HG02943 (cell line): ENCODE data around the gene ARHGAP40.

Experiments used
- ATAC-seq: cut with Tn5 transposase; IDR thresholded peaks from one replicate; pipeline ENCODE4 v1.9.1; 2021; ENCODE audit warnings: mild to moderate bottlenecking, low read depth, moderate library complexity; ENCODE audit not compliant: unreplicated experiment

The ARHGAP40 gene

DNA sequence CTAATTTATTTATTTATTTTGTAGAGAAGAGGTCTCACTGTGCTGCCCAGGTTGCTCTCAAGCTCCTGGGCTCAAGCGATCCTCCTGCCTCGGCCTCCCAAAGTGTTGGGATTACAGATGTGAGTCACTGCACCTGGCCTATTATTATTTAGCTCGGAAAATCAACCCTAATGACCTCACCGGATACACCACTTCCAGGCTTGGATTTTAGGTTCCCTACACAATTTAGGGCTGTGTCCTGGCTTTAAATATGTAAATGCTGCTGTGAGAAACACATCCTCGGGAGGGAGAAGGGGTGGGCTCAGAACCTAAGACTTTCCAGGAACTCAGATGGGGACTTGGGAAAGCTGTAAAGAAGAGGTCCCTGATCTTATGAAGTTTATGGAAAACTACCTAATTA is 71.7 kb downstream of the ARHGAP40 start:
- no peak for ATAC-seq

- no peak for ATAC-seq
Observed at GRCh38 chr20:38673725-38674091, 72.1 kb downstream of the ARHGAP40 start.

DNA sequence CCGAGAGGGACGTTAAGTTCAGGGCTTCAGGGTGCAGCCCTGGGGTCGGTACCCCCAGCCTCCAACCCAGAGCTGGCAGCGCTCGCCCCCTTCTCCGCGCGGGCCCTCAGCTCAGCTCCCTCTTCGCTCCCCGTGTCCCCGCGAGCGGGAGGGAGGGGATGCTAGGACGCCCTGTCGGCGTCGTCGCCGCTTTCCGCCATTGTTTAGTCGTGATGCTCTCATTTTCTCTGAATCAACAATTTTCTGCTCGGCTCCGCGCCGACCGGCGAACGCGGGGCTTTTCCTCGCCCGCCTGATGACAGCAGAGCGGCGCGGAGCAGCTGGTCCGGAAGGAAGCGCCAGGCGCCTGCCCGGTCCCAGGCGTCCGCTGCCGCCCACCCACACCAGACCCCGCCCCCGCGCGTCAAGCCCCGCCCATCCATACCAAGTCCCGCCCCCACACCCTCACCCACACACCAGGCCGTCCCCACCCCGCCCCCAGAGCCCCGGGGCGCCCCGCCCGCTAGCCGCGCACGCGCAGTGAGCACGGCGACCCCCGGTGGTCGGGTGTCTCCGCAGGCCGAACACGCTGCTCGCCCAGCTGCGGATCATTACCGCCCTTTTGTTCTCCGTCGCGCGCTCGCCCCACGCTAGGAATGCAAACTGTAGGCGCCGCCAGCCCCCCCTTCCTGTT is 72.6 kb downstream of the ARHGAP40 start:
- ATAC-seq = no peak

DNA sequence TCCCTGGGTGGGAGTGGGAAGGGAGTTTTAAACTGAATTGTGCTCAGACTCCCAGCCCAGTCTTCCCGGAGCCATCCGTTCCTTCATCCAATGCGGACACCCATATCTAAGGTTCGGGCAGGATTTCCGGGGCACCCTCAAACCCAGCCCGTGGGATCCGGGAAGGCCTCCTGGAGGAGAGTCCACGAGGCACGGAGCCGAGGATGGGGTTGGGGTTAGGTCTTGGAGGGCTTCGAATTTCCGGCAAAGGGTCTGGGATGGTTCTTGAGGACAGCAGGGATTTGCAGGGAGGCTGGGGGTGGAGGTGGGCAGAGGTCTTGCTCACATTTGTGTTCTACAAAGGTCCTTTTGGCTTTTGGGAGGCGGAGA is 73.1 kb downstream of the ARHGAP40 start:
- no peak for ATAC-seq

DNA sequence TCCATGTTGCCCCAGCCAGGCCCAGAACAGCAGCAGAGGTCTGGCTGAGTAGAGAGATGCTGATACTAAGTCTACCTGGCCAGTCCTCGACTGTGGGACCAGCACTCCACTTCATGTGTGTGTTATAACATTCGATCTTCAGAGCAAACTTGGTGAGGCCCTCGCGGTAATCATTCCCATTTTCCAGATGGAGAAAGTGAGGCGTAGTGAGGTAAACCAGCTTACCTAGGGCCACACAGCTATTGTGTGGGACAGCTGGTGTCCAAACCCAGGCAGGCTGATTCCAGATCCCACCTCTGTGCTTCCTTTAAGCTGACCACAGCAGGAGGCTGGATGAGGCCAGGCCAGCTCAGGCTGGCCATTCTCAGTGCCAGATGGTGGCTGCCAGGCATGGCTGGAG is 75.0 kb downstream of the ARHGAP40 start:
- no peak for ATAC-seq

DNA sequence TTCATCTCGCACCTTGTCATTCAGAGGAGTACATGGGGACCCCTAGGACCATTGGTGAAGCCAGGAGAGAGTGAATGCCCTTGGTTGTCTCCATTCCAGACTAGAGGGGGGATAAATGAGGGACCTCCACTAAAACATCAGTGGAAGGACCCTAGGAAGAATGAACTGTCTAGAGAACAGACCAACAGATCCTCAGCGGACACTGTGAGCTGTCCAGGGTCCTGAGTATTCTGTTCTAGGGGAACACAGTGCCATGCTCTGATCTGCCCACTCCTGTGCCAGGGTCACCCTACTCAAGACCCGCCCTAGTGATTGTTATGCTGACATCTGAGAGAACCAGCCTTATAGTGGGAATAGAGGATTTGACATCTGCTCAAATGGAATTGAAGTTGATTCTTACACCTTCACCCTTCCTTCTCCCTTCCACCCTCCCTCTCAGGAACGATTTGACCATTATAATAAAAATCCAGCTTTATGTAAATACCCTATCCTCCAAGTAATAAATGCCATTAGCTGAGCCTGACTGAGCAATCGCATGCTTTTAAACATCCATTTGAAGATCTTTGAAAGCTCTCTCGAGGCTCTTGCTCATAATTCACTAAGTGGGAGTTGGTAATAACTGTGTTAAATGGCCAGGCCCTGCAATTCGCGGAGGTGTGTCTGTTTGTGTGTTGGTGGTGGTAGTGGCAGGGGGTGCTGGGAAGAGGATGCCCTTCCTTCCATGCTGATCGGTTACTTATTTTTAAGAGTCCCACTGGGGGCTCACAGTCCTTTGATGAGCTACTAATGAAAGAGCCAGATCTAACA is 79.1 kb downstream of the ARHGAP40 start:
- no peak for ATAC-seq

GRCh38 chr20:38685271-38685670 is 83.7 kb downstream of the ARHGAP40 start:
- no peak for ATAC-seq

GRCh38 chr20:38685853-38686473 is 84.4 kb downstream of the ARHGAP40 start:
- ATAC-seq = no peak

- no peak for ATAC-seq
Observed at GRCh38 chr20:38692436-38693411, 91.1 kb downstream of the ARHGAP40 start.

DNA sequence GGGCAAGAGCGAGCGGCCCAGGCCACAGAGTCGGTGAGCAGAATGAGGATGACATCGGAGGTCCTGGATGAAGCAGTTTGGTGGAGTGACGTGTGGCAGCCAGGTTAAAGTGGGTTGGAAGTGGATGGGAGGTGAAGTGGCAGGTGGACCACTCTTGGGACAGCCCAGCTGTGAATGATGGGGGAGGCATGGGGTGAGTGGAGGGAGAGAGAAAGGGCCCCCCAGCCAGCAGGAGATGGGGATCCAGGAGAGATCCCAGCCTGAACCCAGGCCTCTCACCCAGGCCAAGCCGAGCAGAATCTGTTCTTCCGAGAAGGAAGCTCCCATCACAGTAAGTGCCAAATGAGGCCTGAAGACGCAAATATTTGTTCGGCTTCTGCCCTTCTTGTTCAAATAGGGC is 95.7 kb downstream of the ARHGAP40 start:
- no peak for ATAC-seq

DNA sequence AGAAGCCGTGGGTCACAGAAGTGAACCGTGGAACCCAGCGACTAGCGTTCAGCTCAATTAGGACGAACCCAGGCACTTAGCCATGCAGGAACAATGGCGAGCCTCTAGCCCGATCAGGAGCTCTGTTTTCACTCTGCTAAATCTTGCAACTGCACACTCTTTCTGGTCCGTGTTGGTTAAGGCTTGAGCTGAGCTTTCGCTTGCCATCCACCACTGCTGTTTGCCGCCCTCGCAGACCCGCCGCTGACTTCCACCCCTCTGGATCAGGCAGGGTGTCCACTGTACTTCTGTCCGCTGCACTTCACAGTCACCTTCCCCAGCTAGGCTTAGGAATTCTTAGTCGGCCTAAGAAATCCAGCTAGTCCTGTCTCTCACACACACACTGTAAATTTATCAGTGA is 96.9 kb downstream of the ARHGAP40 start:
- no peak for ATAC-seq

DNA sequence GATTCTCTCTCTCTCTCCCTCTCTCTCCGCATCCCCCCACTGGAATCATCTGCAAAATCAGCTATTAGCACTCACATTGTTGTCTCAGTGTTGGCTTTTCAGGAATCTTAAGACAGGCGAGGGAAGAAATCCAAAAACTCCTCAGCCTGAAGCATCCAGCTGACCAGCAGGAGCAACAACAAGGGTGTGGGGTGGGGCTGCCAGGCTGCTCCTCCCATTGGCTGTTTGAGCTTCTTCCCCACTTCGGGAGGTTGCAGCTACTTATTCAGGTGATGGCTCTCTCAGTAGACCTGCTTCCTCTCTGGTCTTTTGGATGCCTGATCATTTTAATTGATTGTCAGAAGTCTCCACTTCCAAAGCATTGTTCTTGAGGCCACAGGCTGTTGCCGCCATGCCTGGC is 98.5 kb downstream of the ARHGAP40 start:
- no peak for ATAC-seq
